Right renal pelvis (tissue), 4 donors: ENCODE measurements around the gene VASP. TPM values are rescaled to one million over a fixed set of nuclear protein-coding genes. Genes with fewer than 3 reads are reported as not detected.

ENCODE experiments used
- DNase-seq, 4 donors: peaks; one replicate each; pipeline ENCODE4 v3.0.0-alpha.2; 2013; ENCODE audit warnings: low read depth in 4 of 4, low spot score in 3 of 4, missing footprints in 1 of 4
- polyA plus RNA-seq, 4 donors: library from polyadenylated mRNA; unstranded; fragments of 120-200 nt; gene quantifications; one replicate each; pipeline ENCODE4 v1.2.1, GENCODE V29; 2013; ENCODE audit not compliant: insufficient read length in 4 of 4

VASP gene
- polyA plus RNA-seq, 4 donors = 52.2 to 55.3 (median 53.5) TPM

- no peak for DNase-seq
These were observed 34.0 kb upstream of the VASP start for GRCh38 chr19:45473367-45473681.

- no peak for DNase-seq
These were observed 33.3 kb upstream of the VASP start for GRCh38 chr19:45473682-45474605.

GRCh38 chr19:45474606-45475521 is 32.4 kb upstream of the VASP start:
- DNase-seq = no peak

- DNase-seq = no peak
These were observed 31.6 kb upstream of the VASP start for GRCh38 chr19:45475537-45476291.

GRCh38 chr19:45476304-45476703 is 31.0 kb upstream of the VASP start:
- no peak for DNase-seq

GRCh38 chr19:45477186-45477585 is 30.1 kb upstream of the VASP start:
- DNase-seq = no peak

- DNase-seq = no peak
These were observed 29.4 kb upstream of the VASP start for GRCh38 chr19:45477713-45478453.

GRCh38 chr19:45478454-45479238 is 28.6 kb upstream of the VASP start:
- peak in 3 of 4 donors; percentile 77 to 84 (median 81) for DNase-seq

- no peak for DNase-seq
These were observed 24.2 kb upstream of the VASP start for GRCh38 chr19:45483033-45483432.

GRCh38 chr19:45484273-45484945 is 22.9 kb upstream of the VASP start:
- no peak for DNase-seq

GRCh38 chr19:45485305-45486077 is 21.8 kb upstream of the VASP start:
- DNase-seq = peak in 3 of 4 donors; percentile 83 to 88 (median 85)

GRCh38 chr19:45488708-45489107 is 18.6 kb upstream of the VASP start:
- no peak for DNase-seq

GRCh38 chr19:45489216-45489855 is 17.9 kb upstream of the VASP start:
- no peak for DNase-seq

- no peak for DNase-seq
These were observed 15.1 kb upstream of the VASP start for GRCh38 chr19:45492137-45492626.

- no peak for DNase-seq
These were observed 14.4 kb upstream of the VASP start for GRCh38 chr19:45492627-45493470.

- DNase-seq = no peak
These were observed 12.9 kb upstream of the VASP start for GRCh38 chr19:45494261-45494916.
